Keratinocyte (primary cell): ENCODE data around the gene EXOC4. TPM values are rescaled to one million over a fixed set of nuclear protein-coding genes. Genes with fewer than 3 reads are reported as not detected.

Experiments used
- DNase-seq: peaks from one replicate; pipeline ENCODE4 v3.0.0-alpha.2; 2011; ENCODE audit warnings: low read depth, missing footprints, low spot score
- FAIRE-seq: peaks from 2 replicates; lab custom pipeline; 2011; peaks lifted over from hg19 to GRCh38; lab: Jason Lieb, UNC
- H2AFZ ChIP-seq: 2 replicates; pipeline ENCODE4 v1.6.0; 2012; ENCODE audit warnings: low read length, control low read depth, inconsistent platforms; ENCODE audit not compliant: control insufficient read depth
- H3K27ac ChIP-seq: 2 replicates; pipeline ENCODE4 v1.5.1; 2011; ENCODE audit warnings: low read length; ENCODE audit not compliant: control insufficient read depth, insufficient read depth
- H3K27me3 ChIP-seq: 3 replicates; pipeline ENCODE4 v1.6.0; 2011; ENCODE audit warnings: low read length; ENCODE audit not compliant: control insufficient read depth, insufficient read depth; ENCODE audit errors: extremely low read depth
- H3K36me3 ChIP-seq, 2 experiments: 2 replicates in 1 of 2; 3 replicates in 1 of 2; pipeline ENCODE4 v1.5.1; 2011; ENCODE audit warnings: low read length in 2 of 2, mild to moderate bottlenecking in 1 of 2; ENCODE audit not compliant: control insufficient read depth in 2 of 2, insufficient read depth in 2 of 2; ENCODE audit errors: extremely low read depth in 1 of 2
- H3K4me1 ChIP-seq: 3 replicates; pipeline ENCODE4 v1.5.1; 2011; ENCODE audit warnings: low read length; ENCODE audit not compliant: control insufficient read depth, insufficient read depth; ENCODE audit errors: extremely low read depth
- H3K4me2 ChIP-seq: 3 replicates; pipeline ENCODE4 v1.6.0; 2011; ENCODE audit warnings: low read depth, low read length; ENCODE audit not compliant: control insufficient read depth, insufficient read depth; ENCODE audit errors: extremely low read depth
- H3K4me3 ChIP-seq, 3 experiments: fragments of 200-600 bp in 1 of 3; sonication (generic) in 1 of 3; 2 replicates in 2 of 3; 3 replicates in 1 of 3; pipeline ENCODE4 v1.5.1; 2011 to 2016; ENCODE audit warnings: low read length in 3 of 3, mild to moderate bottlenecking in 3 of 3, control low read depth in 2 of 3, inconsistent platforms in 1 of 3, low read depth in 1 of 3, mixed read lengths in 1 of 3, mixed run types in 1 of 3, moderate library complexity in 1 of 3; ENCODE audit not compliant: control insufficient read depth in 2 of 3, insufficient read depth in 2 of 3; ENCODE audit errors: extremely low read depth in 1 of 3
- H3K79me2 ChIP-seq: 2 replicates; pipeline ENCODE4 v1.6.0; 2012; ENCODE audit warnings: low read length; ENCODE audit not compliant: control insufficient read depth, insufficient read depth
- H3K9ac ChIP-seq: 3 replicates; pipeline ENCODE4 v1.6.0; 2011; ENCODE audit warnings: low read length; ENCODE audit not compliant: control insufficient read depth, insufficient read depth; ENCODE audit errors: extremely low read depth
- H3K9me1 ChIP-seq: 3 replicates; pipeline ENCODE4 v1.6.0; 2011; ENCODE audit warnings: low read length; ENCODE audit not compliant: control insufficient read depth, insufficient read depth; ENCODE audit errors: extremely low read depth
- H3K9me3 ChIP-seq: 2 replicates; pipeline ENCODE4 v1.5.1; 2012; ENCODE audit warnings: low read depth, low read length; ENCODE audit not compliant: control insufficient read depth
- H4K20me1 ChIP-seq: 3 replicates; pipeline ENCODE4 v1.6.0; 2011; ENCODE audit warnings: low read length; ENCODE audit not compliant: control insufficient read depth, insufficient read depth; ENCODE audit errors: extremely low read depth
- EZH2 ChIP-seq: IDR thresholded peaks from one replicate; pipeline ENCODE4 v1.6.1; 2012; ENCODE audit warnings: inconsistent platforms, mild to moderate bottlenecking, low read length, moderate library complexity
- dilution Hi-C: fragments of 300-500 bp; cut with MboI; formaldehyde crosslinking; loops from one replicate; pipeline ENCODE4 v1.7.0; 2020; ENCODE audit warnings: low sequenced_read_pairs; ENCODE audit not compliant: extremely low pct_ligation_motif_present
- polyA plus RNA-seq, 5 experiments: library from polyadenylated mRNA; depleted of rRNA in 3 of 5; stranded (reverse) in 3 of 5; stranded (forward) in 1 of 5; unstranded in 1 of 5; fragments of >200 nt; gene quantifications; 1 replicate in 1 of 5; 2 replicates in 3 of 5; 3 replicates in 1 of 5; pipeline versions ENCODE4 v1.2.1 to v1.2.3, GENCODE V29; 2011 to 2012; ENCODE audit warnings: missing spikeins in 2 of 5, low read depth in 1 of 5, low replicate concordance in 1 of 5
- TF ChIP-seq, protein P1 (sequence below), 3 experiments: IDR thresholded peaks in 1 of 3; conservative IDR thresholded peaks in 1 of 3; optimal IDR thresholded peaks in 1 of 3; 2 replicates in 2 of 3; 3 replicates in 1 of 3; pipeline versions ENCODE3 to v1.5.1; 2011; ENCODE audit warnings: low read length in 3 of 3, mild to moderate bottlenecking in 3 of 3, moderate library complexity in 2 of 3, control low read depth in 1 of 3, inconsistent platforms in 1 of 3; ENCODE audit not compliant: insufficient read depth in 2 of 3; ENCODE audit errors: extremely low read depth in 1 of 3

The EXOC4 gene
- polyA plus RNA-seq, 1 donor (not counting 4 experiments of a cell fraction or from before 2014, with no cell fraction given) = 52.6 TPM

DNA sequence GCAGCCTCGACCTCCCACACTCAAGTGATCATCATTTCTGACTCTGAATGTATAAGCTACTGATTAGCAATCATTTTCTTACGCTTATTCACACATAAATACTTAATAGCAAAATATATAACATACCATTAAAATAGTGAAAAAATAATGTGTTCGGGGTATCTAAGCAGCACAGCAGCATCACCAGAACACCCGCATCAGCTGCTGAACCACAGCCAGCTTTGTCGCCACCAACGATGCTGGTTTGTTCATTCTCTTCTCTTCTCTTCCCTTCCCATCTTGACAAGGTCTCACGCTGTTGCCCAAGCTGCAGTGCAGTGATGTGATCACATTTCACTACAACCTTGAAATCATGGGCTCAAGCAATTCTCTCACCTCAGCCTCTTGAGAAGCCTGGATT lies 449.2 kb downstream of the EXOC4 start:
- Histone ChIP-seq H3K27me3 (no peaks in the 10 kb centered on the region), H3K4me3 (no peak overlapping the region), H3K27ac (no peak overlapping the region), H2AFZ (no peak overlapping the region), H3K79me2 (no peaks in the 10 kb centered on the region), H3K9me1 (no peaks in the 10 kb centered on the region), H3K9me3 (no peaks in the 10 kb centered on the region), H3K9ac (no peak overlapping the region), H3K36me3 (no peaks in the 10 kb centered on the region), H3K4me2 (no peak overlapping the region), H3K4me1 (peaks cover 28% of the 10 kb centered on the region), H4K20me1 (no peaks in the 10 kb centered on the region)
- DNase-seq (no peak), FAIRE-seq (no peak)
- dilution Hi-C loops = no loop called here
- no peak for TF ChIP-seq EZH2
- TF ChIP-seq, protein P1, sequence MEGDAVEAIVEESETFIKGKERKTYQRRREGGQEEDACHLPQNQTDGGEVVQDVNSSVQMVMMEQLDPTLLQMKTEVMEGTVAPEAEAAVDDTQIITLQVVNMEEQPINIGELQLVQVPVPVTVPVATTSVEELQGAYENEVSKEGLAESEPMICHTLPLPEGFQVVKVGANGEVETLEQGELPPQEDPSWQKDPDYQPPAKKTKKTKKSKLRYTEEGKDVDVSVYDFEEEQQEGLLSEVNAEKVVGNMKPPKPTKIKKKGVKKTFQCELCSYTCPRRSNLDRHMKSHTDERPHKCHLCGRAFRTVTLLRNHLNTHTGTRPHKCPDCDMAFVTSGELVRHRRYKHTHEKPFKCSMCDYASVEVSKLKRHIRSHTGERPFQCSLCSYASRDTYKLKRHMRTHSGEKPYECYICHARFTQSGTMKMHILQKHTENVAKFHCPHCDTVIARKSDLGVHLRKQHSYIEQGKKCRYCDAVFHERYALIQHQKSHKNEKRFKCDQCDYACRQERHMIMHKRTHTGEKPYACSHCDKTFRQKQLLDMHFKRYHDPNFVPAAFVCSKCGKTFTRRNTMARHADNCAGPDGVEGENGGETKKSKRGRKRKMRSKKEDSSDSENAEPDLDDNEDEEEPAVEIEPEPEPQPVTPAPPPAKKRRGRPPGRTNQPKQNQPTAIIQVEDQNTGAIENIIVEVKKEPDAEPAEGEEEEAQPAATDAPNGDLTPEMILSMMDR (optimal IDR thresholded peaks at IDR 0.05 in 1 of 3, IDR thresholded peaks at IDR 0.05 in 1 of 3, conservative IDR thresholded peaks at IDR 0.05 in 1 of 3; ENCODE audit: extremely low read depth in 1 of 3, insufficient read depth in 2 of 3, low read length in 3 of 3) = no peak

DNA sequence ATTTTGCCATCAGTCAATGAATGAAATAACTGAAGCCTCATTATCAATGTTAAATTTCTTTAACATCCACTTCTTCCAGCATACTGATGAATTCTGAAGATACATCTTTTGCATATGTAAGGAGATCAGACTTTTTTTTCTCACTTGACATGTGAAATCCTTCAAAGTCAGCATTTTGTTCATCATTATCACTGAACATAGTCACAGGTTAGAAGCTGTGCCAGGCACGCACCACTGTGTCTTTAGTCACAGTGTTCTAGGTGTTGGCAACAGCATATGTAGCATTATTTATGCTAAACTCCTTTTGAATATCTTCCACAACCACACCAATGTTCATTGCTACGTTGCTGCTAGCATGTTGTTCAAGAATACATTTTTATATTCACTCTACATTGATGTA lies 450.1 kb downstream of the EXOC4 start:
- Histone ChIP-seq H3K27me3 (no peaks in the 10 kb centered on the region), H2AFZ (no peak overlapping the region), H3K36me3 (no peaks in the 10 kb centered on the region), H3K79me2 (no peaks in the 10 kb centered on the region), H3K27ac (no peak overlapping the region), H3K4me1 (peaks cover 28% of the 10 kb centered on the region), H4K20me1 (no peaks in the 10 kb centered on the region), H3K9me1 (no peaks in the 10 kb centered on the region), H3K4me3 (no peak overlapping the region), H3K4me2 (no peak overlapping the region), H3K9me3 (no peaks in the 10 kb centered on the region), H3K9ac (no peak overlapping the region)
- TF ChIP-seq EZH2 = no peak
- TF ChIP-seq, protein P1 (optimal IDR thresholded peaks at IDR 0.05 in 1 of 3, IDR thresholded peaks at IDR 0.05 in 1 of 3, conservative IDR thresholded peaks at IDR 0.05 in 1 of 3; ENCODE audit: extremely low read depth in 1 of 3, insufficient read depth in 2 of 3, low read length in 3 of 3) = no peak
- dilution Hi-C loops = no loop called here
- FAIRE-seq (no peak), DNase-seq (no peak)
